GM12878 (cell line): ENCODE results near the gene TCF20. TPM values are rescaled to one million over a fixed set of nuclear protein-coding genes. Genes with fewer than 3 reads are reported as not detected.

ENCODE experiments used
- ATAC-seq: fragments of 200-7000 bp; cut with Tn5 transposase; 3 replicates; pipeline ENCODE4 v1.9.1; 2020; ENCODE audit warnings: mild to moderate bottlenecking, moderate library complexity
- BruUV-seq: library from RNA; stranded (reverse); fragments of 400-500 nt; replicated peaks from 2 replicates; lab custom pipeline; 2021; lab: Mats Ljungman, UMichigan
- CTCF ChIA-PET: fragments of 300-600 bp; sonication (Branson Sonifier 250); formaldehyde crosslinking; extraction: SDS; loops from one replicate; lab custom pipeline; 2021; ENCODE audit warnings: inconsistent platforms; lab: Yijun Ruan, JAX
- POLR2A ChIA-PET: fragments of 350-600 bp; formaldehyde crosslinking; extraction: SDS; loops from one replicate; lab custom pipeline; 2021; ENCODE audit warnings: inconsistent platforms; lab: Charles Lee
- RAD21 ChIA-PET: fragments of 300-600 bp; sonication (Branson Sonifier 250); formaldehyde crosslinking; loops from one replicate; lab custom pipeline; 2023; ENCODE audit warnings: antibody characterized with exemption; ENCODE audit not compliant: unreplicated experiment; lab: Charles Lee
- SMC1A ChIA-PET: fragments of 300-600 bp; sonication (Branson Sonifier 250); formaldehyde crosslinking; loops from one replicate; lab custom pipeline; 2023; ENCODE audit not compliant: unreplicated experiment, uncharacterized antibody; lab: Charles Lee
- DNase-seq: peaks from one replicate; pipeline ENCODE4 v3.0.0-alpha.2; 2011; ENCODE audit warnings: low read depth, low spot score
- FAIRE-seq: peaks from 3 replicates; lab custom pipeline; 2011; peaks lifted over from hg19 to GRCh38; lab: Jason Lieb, UNC
- H2AFZ ChIP-seq: 2 replicates; pipeline ENCODE4 v1.6.0; 2011; ENCODE audit warnings: low read depth, low read length, control low read depth; ENCODE audit not compliant: control insufficient read depth
- H3K27ac ChIP-seq: 2 replicates; pipeline ENCODE4 v1.5.1; 2011; ENCODE audit warnings: control low read depth; ENCODE audit not compliant: control insufficient read depth, insufficient read depth
- H3K27me3 ChIP-seq, 2 experiments: replicated peaks in 1 of 2; 2 replicates each; pipeline versions ENCODE4 v1.6.0 to v1.6.1; 2011; ENCODE audit warnings: low read length in 1 of 2; ENCODE audit not compliant: control insufficient read depth in 2 of 2, insufficient read depth in 2 of 2
- H3K36me3 ChIP-seq, 2 experiments: 2 replicates each; pipeline ENCODE4 v1.5.1; 2011; ENCODE audit warnings: low read length in 1 of 2; ENCODE audit not compliant: control insufficient read depth in 2 of 2, insufficient read depth in 2 of 2
- H3K4me1 ChIP-seq: 2 replicates; pipeline ENCODE4 v1.6.1; 2011; ENCODE audit warnings: mild to moderate bottlenecking, low read length, moderate library complexity, mixed read lengths; ENCODE audit not compliant: control insufficient read depth, insufficient read depth
- H3K4me2 ChIP-seq: 2 replicates; pipeline ENCODE4 v1.6.0; 2011; ENCODE audit warnings: control low read depth; ENCODE audit not compliant: control insufficient read depth, insufficient read depth
- H3K4me3 ChIP-seq: fragments of 200-600 bp; sonication (generic); 2 replicates; pipeline ENCODE4 v1.5.1; 2016
- H3K79me2 ChIP-seq: 2 replicates; pipeline ENCODE4 v1.6.0; 2011; ENCODE audit warnings: low read length; ENCODE audit not compliant: control insufficient read depth, insufficient read depth
- H3K9ac ChIP-seq: 2 replicates; pipeline ENCODE4 v1.8.0; 2011; ENCODE audit warnings: low read length, control low read depth, mixed read lengths; ENCODE audit not compliant: control insufficient read depth, insufficient read depth
- H3K9me3 ChIP-seq: replicated peaks from 3 replicates; pipeline ENCODE4 v1.5.1; 2011; ENCODE audit warnings: mild to moderate bottlenecking, low read length; ENCODE audit not compliant: control insufficient read depth, insufficient read depth
- H4K20me1 ChIP-seq: 2 replicates; pipeline ENCODE4 v1.6.0; 2011; ENCODE audit not compliant: control insufficient read depth, insufficient read depth
- BHLHE40 ChIP-seq, 2 experiments: fragments of 450-650 bp in 1 of 2; IDR thresholded peaks; 2 replicates each; pipeline ENCODE4 v1.6.1; 2011 to 2017; ENCODE audit warnings: low read depth in 2 of 2, borderline replicate concordance in 1 of 2, improper control_type of control experiment in 1 of 2, low read length in 1 of 2, mild to moderate bottlenecking in 1 of 2
- BMI1 ChIP-seq: fragments of 450-650 bp; IDR thresholded peaks from 2 replicates; pipeline ENCODE4 v1.6.1; 2016; ENCODE audit warnings: mild to moderate bottlenecking, moderate library complexity, borderline replicate concordance
- E4F1 ChIP-seq: fragments of 450-650 bp; IDR thresholded peaks from 2 replicates; pipeline ENCODE4 v1.6.1; 2018; ENCODE audit warnings: borderline replicate concordance, mild to moderate bottlenecking; ENCODE audit not compliant: partially characterized antibody
- HCFC1 ChIP-seq: fragments of 150-350 bp; IDR thresholded peaks from 2 replicates; pipeline ENCODE4 v1.6.1; 2014; ENCODE audit warnings: low read length
- NR2C1 ChIP-seq: fragments of 450-650 bp; IDR thresholded peaks from 2 replicates; pipeline ENCODE4 v1.6.1; 2017; ENCODE audit warnings: antibody characterized with exemption, mild to moderate bottlenecking, moderate library complexity
- POLR2AphosphoS2 ChIP-seq: IDR thresholded peaks from 2 replicates; pipeline ENCODE4 v1.6.1; 2011; ENCODE audit warnings: low read depth, mild to moderate bottlenecking, low read length, improper control_type of control experiment, moderate library complexity
- WGBS: methylation state at CpG from one replicate; pipeline ENCODE4 v1.1.6; 2016; ENCODE audit warnings: low lambda C conversion rate; ENCODE audit not compliant: insufficient replicate concordance, insufficient coverage; ENCODE audit errors: missing lambda C conversion rate; 5-methylcytosine and 5-hydroxymethylcytosine counted together
- in situ Hi-C: fragments of 300-500 bp; cut with MboI; formaldehyde crosslinking; loops from 9 replicates; pipeline ENCODE4 v1.14.3; 2018; ENCODE audit warnings: mixed read lengths
- intact Hi-C: fragments of 100-400 bp; cut with micrococcal nuclease; formaldehyde crosslinking; loops from one replicate; pipeline ENCODE4 v1.14.2; 2022; ENCODE audit not compliant: unreplicated experiment
- polyA plus RNA-seq, 11 experiments: library from polyadenylated mRNA; depleted of rRNA in 4 of 11; unstranded in 6 of 11; stranded (reverse) in 5 of 11; fragments of >200 nt; fragmentation: Nextera tagmentation in 4 of 11; fragmentation: Illumina TruSeq in 1 of 11; extraction: Ambion mirVana in 4 of 11; extraction: Trizol in 1 of 11; gene quantifications; 1 replicate in 1 of 11; 2 replicates in 10 of 11; pipeline versions ENCODE4 v1.2.1 to v1.2.3, GENCODE V29; 2011 to 2016; ENCODE audit warnings: inconsistent platforms in 2 of 11, missing spikeins in 2 of 11, low read depth in 1 of 11
- total RNA-seq, 4 experiments: library from RNA; depleted of rRNA in 3 of 4; stranded (reverse); fragments of >200 nt in 3 of 4; fragmentation: Illumina TruSeq in 1 of 4; extraction: Trizol in 1 of 4; gene quantifications; 2 replicates each; pipeline versions ENCODE4 v1.2.1 to v1.2.3, GENCODE V29; 2013 to 2021

The TCF20 gene
- total and polyA plus RNA-seq, 10 of the 15 experiments (the other 5 are each of a cell fraction or from before 2014, with no cell fraction given) = 0.64 to 52.9 (median 22.6) TPM

- TF ChIP-seq E4F1 (no peak), HCFC1 (no peak)
Observed at GRCh38 chr22:42280836-42281235, 10.4 kb upstream of the TCF20 start (continued).

GRCh38 chr22:42280140-42280539 lies 9.7 kb upstream of the TCF20 start:
- intact Hi-C loops = no loop called here
- Histone ChIP-seq H3K27ac (no peak overlapping the region), H3K79me2 (no peaks in the 10 kb centered on the region), H3K4me2 (no peak overlapping the region), H3K27me3 (peaks cover 5 to 7% of the 10 kb centered on the region in 2 experiments), H4K20me1 (no peaks in the 10 kb centered on the region), H2AFZ (no peak overlapping the region), H3K4me3 (no peak overlapping the region), H3K36me3 (no peaks in the 10 kb centered on the region), H3K9ac (no peak overlapping the region), H3K4me1 (peaks cover 15% of the 10 kb centered on the region), H3K9me3 (no peaks in the 10 kb centered on the region)
- no peak for FAIRE-seq
- no TSS peak for BruUV-seq
- ChIA-PET POLR2A (interaction anchor here (0.6 to 2.7 kb wide), 3 partner anchors 21 to 163 kb away, joined by 3 to 7 read pairs (median 3); no protein-coding TSS in a partner anchor), CTCF (interaction anchor here (0.9 to 2.6 kb wide), 7 partner anchors 14 to 157 kb away, joined by 3 to 15 read pairs (median 5); no protein-coding TSS in a partner anchor), SMC1A (interaction anchor here (0.6 to 2.2 kb wide), 7 partner anchors 8 to 158 kb away, joined by 3 to 14 read pairs (median 3); no protein-coding TSS in a partner anchor), RAD21 (interaction anchor here (0.6 to 1.3 kb wide), 7 partner anchors 8 to 163 kb away, joined by 3 to 6 read pairs (median 4); partner anchors contain the start of gene NFAM1)
- DNase-seq = no peak
- WGBS = 65% methylated on average over 9 of the region's 9 CpGs
- TF ChIP-seq BMI1 = no peak
- TF ChIP-seq BHLHE40 (IDR thresholded peaks at IDR 0.05; ENCODE audit: borderline replicate concordance in 1 of 2, low read depth in 2 of 2, low read length in 1 of 2) = peak in 1 of 2 experiments; percentile 31; a peak in 1 of 4 replicates
- no peak for TF ChIP-seq POLR2AphosphoS2
- TF ChIP-seq NR2C1 = no peak
- in situ Hi-C loops = no loop called here
- ATAC-seq = peak; percentile 40
